Endothelial cell of umbilical vein (primary cell): ENCODE data around the gene MFN2.
"Not testable (repeated sequence)": the region's sequence is repeated elsewhere in the genome, so short reads cannot be mapped to it uniquely, and the experiment has no call there.

Experiments used
- CTCF ChIP-seq, 2 donors: IDR thresholded peaks; 1 replicate in 1 of 2; 2 replicates in 1 of 2; pipeline ENCODE4 v1.5.1; 2011; ENCODE audit warnings: low read length in 2 of 2, mild to moderate bottlenecking in 2 of 2, moderate library complexity in 2 of 2, control low read depth in 1 of 2, inconsistent platforms in 1 of 2, low read depth in 1 of 2; ENCODE audit not compliant: insufficient read depth in 1 of 2; ENCODE audit errors: extremely low read depth in 1 of 2
- EZH2 ChIP-seq: IDR thresholded peaks from 2 replicates; pipeline ENCODE4 v1.6.1; 2012; ENCODE audit warnings: borderline replicate concordance, low read depth, mild to moderate bottlenecking, moderate library complexity, low read length, inconsistent platforms; ENCODE audit not compliant: severe bottlenecking
- GATA2 ChIP-seq: IDR thresholded peaks from 2 replicates; pipeline ENCODE4 v1.7.0; 2011; ENCODE audit warnings: low read depth, mild to moderate bottlenecking, moderate library complexity, mixed read lengths, low read length; ENCODE audit not compliant: insufficient read length, insufficient read depth
- JUN ChIP-seq: IDR thresholded peaks from 2 replicates; pipeline ENCODE4 v1.6.1; 2011; ENCODE audit warnings: borderline replicate concordance, low read depth; ENCODE audit not compliant: insufficient read length, insufficient read depth
- MAX ChIP-seq: IDR thresholded peaks from 2 replicates; pipeline ENCODE4 v1.6.1; 2011; ENCODE audit not compliant: insufficient read depth, insufficient read length
- MYC ChIP-seq: IDR thresholded peaks from one replicate; pipeline ENCODE4 v1.6.1; 2011; ENCODE audit warnings: mild to moderate bottlenecking, low read depth, low read length
- POLR2A ChIP-seq: IDR thresholded peaks from 2 replicates; pipeline ENCODE4 v1.6.1; 2012; ENCODE audit warnings: low read depth, mild to moderate bottlenecking, control low read depth, low read length
- POLR2AphosphoS5 ChIP-seq: IDR thresholded peaks from 2 replicates; pipeline ENCODE4 v1.6.1; 2012; ENCODE audit warnings: low read depth, mild to moderate bottlenecking, control low read depth, low read length, moderate library complexity; ENCODE audit not compliant: insufficient read depth

- not testable (repeated sequence) for TF ChIP-seq CTCF (IDR thresholded peaks at IDR 0.05; ENCODE audit: extremely low read depth in 1 of 2, insufficient read depth in 1 of 2, low read depth in 1 of 2, low read length in 2 of 2); POLR2A; POLR2AphosphoS5; MYC; GATA2; JUN; MAX; EZH2
Measured at GRCh38 chr1:12033441-12033840, 53.2 kb downstream of the MFN2 start.
